Heart left ventricle (tissue), 13 donors: ENCODE data around the gene CD244.

Experiments
- POLR2A ChIP-seq, 2 donors: fragments of 450-650 bp; IDR thresholded peaks; one replicate each; pipeline ENCODE4 v1.6.1; 2017; ENCODE audit warnings: antibody characterized with exemption in 2 of 2, mild to moderate bottlenecking in 2 of 2, moderate library complexity in 2 of 2
- TF ChIP-seq, protein P1 (sequence below), 12 donors: fragments of 200-600 bp; sonication (generic) in 4 of 12; IDR thresholded peaks; one replicate each; pipeline versions ENCODE4 v1.5.0 to v1.8.0; 2018 to 2022; ENCODE audit warnings: antibody characterized with exemption in 12 of 12, mild to moderate bottlenecking in 5 of 12
- donor health status: ischemic (EF 13 %, LVEDD 7.1; RV severe dilation, severe dysfunction).
- donor health status: DM: no; HTN: yes; CAD: no.
- donor health status: DM: no; HTN: no; CAD: no.
- donor health status: ischemic (EF 25% LVEDD 6.9; RV normal size, moderate dysfunction).
- donor health status: ischemic (EF 25% LVEDD 5.7; RV mildly dilated, moderate dysfunction).
- donor health status: ischemic (EF 35%, LVEDD 5.7; RV mildly dilated, moderate dysfunction).
- donor health status: nonischemic (EF 11% LVEDD 7.7; RV severe dilation, severe dysfunction).
- donor health status: DM: yes; HTN: yes; CAD: no.
- donor health status: PGD.
- donor health status: ischemic (EF 29% LVEDD 5.4; RV normal size, mild dysfunction).
- donor health status: nonischemic (EF 23%, LVEDD 6.1; RV moderate dilation, normal function).

DNA sequence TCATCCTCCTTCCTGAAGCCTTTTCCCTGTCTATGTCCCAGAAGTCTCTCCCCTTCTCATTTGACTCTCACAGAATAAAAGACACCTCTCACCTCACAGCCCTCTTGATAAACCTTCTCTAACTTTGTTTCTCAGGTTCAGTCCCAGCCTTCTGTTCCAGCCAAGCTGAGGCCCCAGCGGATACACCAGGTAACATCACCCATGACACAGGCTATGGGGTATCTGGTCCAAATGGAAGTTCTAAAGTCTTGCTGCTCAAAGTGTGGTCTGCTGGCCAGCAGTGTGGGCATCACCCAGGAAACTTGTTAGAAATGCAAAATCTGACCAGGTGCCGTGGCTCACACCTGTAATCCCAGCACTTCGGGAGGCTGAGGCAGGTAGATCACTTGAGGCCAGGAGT is 43.5 kb downstream of the CD244 start:
- TF ChIP-seq, protein P1, sequence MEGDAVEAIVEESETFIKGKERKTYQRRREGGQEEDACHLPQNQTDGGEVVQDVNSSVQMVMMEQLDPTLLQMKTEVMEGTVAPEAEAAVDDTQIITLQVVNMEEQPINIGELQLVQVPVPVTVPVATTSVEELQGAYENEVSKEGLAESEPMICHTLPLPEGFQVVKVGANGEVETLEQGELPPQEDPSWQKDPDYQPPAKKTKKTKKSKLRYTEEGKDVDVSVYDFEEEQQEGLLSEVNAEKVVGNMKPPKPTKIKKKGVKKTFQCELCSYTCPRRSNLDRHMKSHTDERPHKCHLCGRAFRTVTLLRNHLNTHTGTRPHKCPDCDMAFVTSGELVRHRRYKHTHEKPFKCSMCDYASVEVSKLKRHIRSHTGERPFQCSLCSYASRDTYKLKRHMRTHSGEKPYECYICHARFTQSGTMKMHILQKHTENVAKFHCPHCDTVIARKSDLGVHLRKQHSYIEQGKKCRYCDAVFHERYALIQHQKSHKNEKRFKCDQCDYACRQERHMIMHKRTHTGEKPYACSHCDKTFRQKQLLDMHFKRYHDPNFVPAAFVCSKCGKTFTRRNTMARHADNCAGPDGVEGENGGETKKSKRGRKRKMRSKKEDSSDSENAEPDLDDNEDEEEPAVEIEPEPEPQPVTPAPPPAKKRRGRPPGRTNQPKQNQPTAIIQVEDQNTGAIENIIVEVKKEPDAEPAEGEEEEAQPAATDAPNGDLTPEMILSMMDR (IDR thresholded peaks at IDR 0.05) = no peak
- no peak for TF ChIP-seq POLR2A (IDR thresholded peaks at IDR 0.05)
